Measurements from ENCODE around the gene CDK6.

The CDK6 gene

GRCh38 chr7:92735707-92736106, 100.7 kb downstream of the CDK6 start:
- TF ChIP-seq, protein P1, sequence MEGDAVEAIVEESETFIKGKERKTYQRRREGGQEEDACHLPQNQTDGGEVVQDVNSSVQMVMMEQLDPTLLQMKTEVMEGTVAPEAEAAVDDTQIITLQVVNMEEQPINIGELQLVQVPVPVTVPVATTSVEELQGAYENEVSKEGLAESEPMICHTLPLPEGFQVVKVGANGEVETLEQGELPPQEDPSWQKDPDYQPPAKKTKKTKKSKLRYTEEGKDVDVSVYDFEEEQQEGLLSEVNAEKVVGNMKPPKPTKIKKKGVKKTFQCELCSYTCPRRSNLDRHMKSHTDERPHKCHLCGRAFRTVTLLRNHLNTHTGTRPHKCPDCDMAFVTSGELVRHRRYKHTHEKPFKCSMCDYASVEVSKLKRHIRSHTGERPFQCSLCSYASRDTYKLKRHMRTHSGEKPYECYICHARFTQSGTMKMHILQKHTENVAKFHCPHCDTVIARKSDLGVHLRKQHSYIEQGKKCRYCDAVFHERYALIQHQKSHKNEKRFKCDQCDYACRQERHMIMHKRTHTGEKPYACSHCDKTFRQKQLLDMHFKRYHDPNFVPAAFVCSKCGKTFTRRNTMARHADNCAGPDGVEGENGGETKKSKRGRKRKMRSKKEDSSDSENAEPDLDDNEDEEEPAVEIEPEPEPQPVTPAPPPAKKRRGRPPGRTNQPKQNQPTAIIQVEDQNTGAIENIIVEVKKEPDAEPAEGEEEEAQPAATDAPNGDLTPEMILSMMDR (IDR thresholded peaks at IDR 0.05; ENCODE audit: low read depth, low read length), result no peak
- TF ChIP-seq MAX (IDR thresholded peaks at IDR 0.05; ENCODE audit: low read depth, low read length), result no peak
- no peak for TF ChIP-seq MYC (IDR thresholded peaks at IDR 0.05; ENCODE audit: low read depth, low read length)
- no peak for TF ChIP-seq POLR2A (IDR thresholded peaks at IDR 0.05; ENCODE audit: extremely low read depth, insufficient read length)
- no peak overlapping the region for H3K4me3 ChIP-seq (ENCODE audit: low read depth, low read length)

GRCh38 chr7:92732316-92733036, 103.9 kb downstream of the CDK6 start:
- peak; percentile 28 for DNase-seq (ENCODE audit: low read depth)
- H3K4me3 ChIP-seq (ENCODE audit: low read depth, low read length), result no peak overlapping the region
- TF ChIP-seq POLR2A (IDR thresholded peaks at IDR 0.05; ENCODE audit: extremely low read depth, insufficient read length) (no peak), MYC (IDR thresholded peaks at IDR 0.05; ENCODE audit: low read depth, low read length) (no peak), MAX (IDR thresholded peaks at IDR 0.05; ENCODE audit: low read depth, low read length) (no peak)
- TF ChIP-seq, protein P1 (IDR thresholded peaks at IDR 0.05; ENCODE audit: low read depth, low read length), result no peak

More at GRCh38 chr7:92735707-92736106, 100.7 kb downstream of the CDK6 start:
- DNase-seq (ENCODE audit: low read depth), result no peak

GRCh38 chr7:92731335-92732063, 104.9 kb downstream of the CDK6 start:
- H3K4me3 ChIP-seq (ENCODE audit: low read depth, low read length), result no peak overlapping the region
- TF ChIP-seq, protein P1 (IDR thresholded peaks at IDR 0.05; ENCODE audit: low read depth, low read length), result no peak
- TF ChIP-seq MAX (IDR thresholded peaks at IDR 0.05; ENCODE audit: low read depth, low read length) (no peak), MYC (IDR thresholded peaks at IDR 0.05; ENCODE audit: low read depth, low read length) (no peak), POLR2A (IDR thresholded peaks at IDR 0.05; ENCODE audit: extremely low read depth, insufficient read length) (no peak)
- peak; percentile 43 for DNase-seq (ENCODE audit: low read depth)

GRCh38 chr7:92730808-92731207, 105.6 kb downstream of the CDK6 start:
- no peak overlapping the region for H3K4me3 ChIP-seq (ENCODE audit: low read depth, low read length)
- DNase-seq (ENCODE audit: low read depth), result no peak
- TF ChIP-seq, protein P1 (IDR thresholded peaks at IDR 0.05; ENCODE audit: low read depth, low read length), result no peak
- no peak for TF ChIP-seq POLR2A (IDR thresholded peaks at IDR 0.05; ENCODE audit: extremely low read depth, insufficient read length)
- TF ChIP-seq MYC (IDR thresholded peaks at IDR 0.05; ENCODE audit: low read depth, low read length), result no peak
- TF ChIP-seq MAX (IDR thresholded peaks at IDR 0.05; ENCODE audit: low read depth, low read length), result no peak

DNA sequence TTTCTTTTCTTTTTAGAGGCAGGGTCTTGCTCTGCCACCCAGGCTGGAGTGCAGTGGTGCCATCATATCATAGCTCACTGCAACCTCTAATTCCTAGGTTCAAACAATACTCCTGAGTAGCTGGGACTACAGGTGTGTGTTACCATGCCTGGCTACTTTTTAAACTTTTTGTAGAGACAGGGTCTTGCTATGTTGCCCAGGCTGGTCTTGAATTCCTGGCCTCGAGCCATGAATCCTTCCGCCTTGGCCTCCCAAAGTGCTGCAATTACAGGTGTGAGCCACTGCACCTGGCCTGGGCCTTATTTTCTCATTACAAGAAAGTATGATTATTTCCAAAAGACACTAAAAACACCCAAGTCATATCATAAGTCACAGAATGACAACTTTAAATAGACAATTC, 106.6 kb downstream of the CDK6 start:
- no peak overlapping the region for H3K4me3 ChIP-seq (ENCODE audit: low read depth, low read length)
- DNase-seq (ENCODE audit: low read depth), result no peak
- TF ChIP-seq MYC (IDR thresholded peaks at IDR 0.05; ENCODE audit: low read depth, low read length) (no peak), POLR2A (IDR thresholded peaks at IDR 0.05; ENCODE audit: extremely low read depth, insufficient read length) (no peak), MAX (IDR thresholded peaks at IDR 0.05; ENCODE audit: low read depth, low read length) (no peak)
- TF ChIP-seq, protein P1 (IDR thresholded peaks at IDR 0.05; ENCODE audit: low read depth, low read length), result no peak

All from NB4 (cell line).